ENCODE measurements around the gene STX8. TPM values are rescaled to one million over a fixed set of nuclear protein-coding genes. Genes with fewer than 3 reads are reported as not detected.

The STX8 gene
- total and polyA plus RNA-seq, 4 donors: 14.7 to 39.5 (median 28.7) TPM

GRCh38 chr17:9244066-9245052 lies 331.3 kb downstream of the STX8 start:
- 86% methylated on average over 21 of the region's 21 CpGs for WGBS
- peaks cover 10 to 19% (median 14%) of the 10 kb centered on the region in 4 donors for H3K4me1 ChIP-seq (ENCODE audit: control insufficient read depth in 4 of 4, insufficient read depth in 4 of 4, low read length in 3 of 4)
- no peak overlapping the region for H3K9ac ChIP-seq (ENCODE audit: low read depth in 1 of 2, low read length in 2 of 2)
- H3K36me3 ChIP-seq (ENCODE audit: control insufficient read depth in 4 of 4, insufficient read depth in 3 of 4, low read depth in 1 of 4, low read length in 3 of 4): peaks cover 0 to 3% (median 0%) of the 10 kb centered on the region in 4 donors
- DNase-seq (ENCODE audit: low spot score): no peak
- no peaks in the 10 kb centered on the region for H3K27me3 ChIP-seq (ENCODE audit: control insufficient read depth in 4 of 4, insufficient read depth in 4 of 4, low read length in 3 of 4)
- no peak overlapping the region for H3K4me3 ChIP-seq (ENCODE audit: low read depth in 1 of 3, low read length in 3 of 3)
- H3K9me3 ChIP-seq (ENCODE audit: control insufficient read depth in 4 of 4, low read length in 3 of 4): no peaks in the 10 kb centered on the region
- TF ChIP-seq GABPA (IDR thresholded peaks at IDR 0.05 in 1 of 2, conservative IDR thresholded peaks at IDR 0.05 in 1 of 2): no peak
- TF ChIP-seq RXRA (IDR thresholded peaks at IDR 0.05): no peak
- no peak for TF ChIP-seq JUND (IDR thresholded peaks at IDR 0.05)
- TF ChIP-seq REST (IDR thresholded peaks at IDR 0.05): no peak
- no peak for TF ChIP-seq CTCF (IDR thresholded peaks at IDR 0.05; ENCODE audit: low read depth, low read length, missing input control)
- no peak overlapping the region for H3K27ac ChIP-seq (ENCODE audit: low read depth in 1 of 2, low read length in 2 of 2)

- Histone ChIP-seq H3K36me3 (ENCODE audit: control insufficient read depth in 4 of 4, insufficient read depth in 3 of 4, low read depth in 1 of 4, low read length in 3 of 4) (no peaks in the 10 kb centered on the region), H3K4me1 (ENCODE audit: control insufficient read depth in 4 of 4, insufficient read depth in 4 of 4, low read length in 3 of 4) (peaks cover 13 to 25% (median 19%) of the 10 kb centered on the region in 4 donors), H3K9ac (ENCODE audit: low read depth in 1 of 2, low read length in 2 of 2) (no peak overlapping the region), H3K9me3 (ENCODE audit: control insufficient read depth in 4 of 4, low read length in 3 of 4) (no peaks in the 10 kb centered on the region), H3K27ac (ENCODE audit: low read depth in 1 of 2, low read length in 2 of 2) (no peak overlapping the region), H3K4me3 (ENCODE audit: low read depth in 1 of 3, low read length in 3 of 3) (no peak overlapping the region), H3K27me3 (ENCODE audit: control insufficient read depth in 4 of 4, insufficient read depth in 4 of 4, low read length in 3 of 4) (no peaks in the 10 kb centered on the region)
- TF ChIP-seq GABPA (IDR thresholded peaks at IDR 0.05 in 1 of 2, conservative IDR thresholded peaks at IDR 0.05 in 1 of 2): no peak
- 92% methylated on average over 8 of the region's 8 CpGs for WGBS
- no peak for DNase-seq (ENCODE audit: low spot score)
These were observed 332.6 kb downstream of the STX8 start for GRCh38 chr17:9242983-9243382.

DNA sequence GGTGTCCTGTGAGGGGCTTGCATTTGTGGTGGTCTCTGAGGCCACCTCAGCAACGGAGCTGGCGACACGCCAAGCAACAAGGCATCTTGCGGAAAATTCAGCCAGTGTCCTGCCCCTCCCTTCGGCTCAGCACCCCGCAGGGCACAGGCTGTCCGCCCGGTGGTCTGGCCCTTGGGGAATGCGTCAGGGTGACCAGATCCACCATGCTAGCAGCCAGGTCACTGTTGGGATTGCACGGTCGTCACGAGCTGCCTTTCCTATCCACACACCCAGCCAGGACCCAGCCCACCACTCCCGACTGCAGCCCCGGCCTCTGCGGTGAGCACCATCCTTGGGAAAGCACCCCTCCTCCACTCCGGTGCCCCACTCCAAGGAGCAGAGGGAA lies 333.1 kb downstream of the STX8 start:
- DNase-seq (ENCODE audit: low spot score): no peak
- no peak overlapping the region for H3K27ac ChIP-seq (ENCODE audit: low read depth in 1 of 2, low read length in 2 of 2)
- 85% methylated on average over 16 of the region's 16 CpGs for WGBS
- no peak overlapping the region for H3K4me3 ChIP-seq (ENCODE audit: low read depth in 1 of 3, low read length in 3 of 3)
- H3K9ac ChIP-seq (ENCODE audit: low read depth in 1 of 2, low read length in 2 of 2): no peak overlapping the region
- no peaks in the 10 kb centered on the region for H3K36me3 ChIP-seq (ENCODE audit: control insufficient read depth in 4 of 4, insufficient read depth in 3 of 4, low read depth in 1 of 4, low read length in 3 of 4)
- no peaks in the 10 kb centered on the region for H3K27me3 ChIP-seq (ENCODE audit: control insufficient read depth in 4 of 4, insufficient read depth in 4 of 4, low read length in 3 of 4)
- H3K9me3 ChIP-seq (ENCODE audit: control insufficient read depth in 4 of 4, low read length in 3 of 4): no peaks in the 10 kb centered on the region
- H3K4me1 ChIP-seq (ENCODE audit: control insufficient read depth in 4 of 4, insufficient read depth in 4 of 4, low read length in 3 of 4): peaks cover 13 to 25% (median 19%) of the 10 kb centered on the region in 4 donors
- TF ChIP-seq YY1 (IDR thresholded peaks at IDR 0.05) (no peak), ATF3 (IDR thresholded peaks at IDR 0.05) (no peak), MAX (IDR thresholded peaks at IDR 0.05) (no peak), GABPA (IDR thresholded peaks at IDR 0.05 in 1 of 2, conservative IDR thresholded peaks at IDR 0.05 in 1 of 2) (no peak), NR2F2 (IDR thresholded peaks at IDR 0.05) (no peak), CTCF (IDR thresholded peaks at IDR 0.05; ENCODE audit: low read depth, low read length, missing input control) (no peak), FOXA1 (IDR thresholded peaks at IDR 0.05) (no peak), RXRA (IDR thresholded peaks at IDR 0.05) (no peak), EGR1 (IDR thresholded peaks at IDR 0.05; ENCODE audit: low read depth in 2 of 2) (no peak), FOXA2 (IDR thresholded peaks at IDR 0.05) (no peak), JUND (IDR thresholded peaks at IDR 0.05) (no peak), REST (IDR thresholded peaks at IDR 0.05) (no peak)

All from liver (tissue), 9 donors.